Measurements from ENCODE around the gene CENPM. TPM values are rescaled to one million over a fixed set of nuclear protein-coding genes. Genes with fewer than 3 reads are reported as not detected.

The CENPM gene
- polyA plus RNA-seq, 1 of the 3 experiments (the other 2 are of a cell fraction): 15.6 TPM

DNA sequence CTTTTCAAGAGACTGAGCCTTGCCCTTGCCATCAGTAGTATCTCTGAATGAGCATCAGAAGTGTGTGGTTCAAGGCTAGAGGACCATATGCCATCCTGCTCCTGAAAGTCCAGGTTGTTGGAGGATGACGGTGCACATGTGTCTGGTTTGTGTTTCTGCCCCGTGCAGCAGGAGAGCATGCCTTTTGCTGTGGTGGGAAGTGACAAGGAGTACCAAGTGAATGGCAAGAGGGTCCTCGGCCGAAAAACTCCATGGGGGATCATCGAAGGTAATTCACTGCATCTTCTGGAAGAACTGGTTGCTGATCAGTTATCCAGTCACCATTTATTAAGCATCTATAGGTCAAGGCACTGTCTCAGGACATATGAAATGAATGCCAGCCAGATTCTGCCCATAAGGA lies 45.5 kb upstream of the CENPM start:
- H3K4me2 ChIP-seq: no peak overlapping the region
- DNase-seq: no peak
- H3K27me3 ChIP-seq (ENCODE audit: insufficient read depth): no peaks in the 10 kb centered on the region
- H3K4me3 ChIP-seq (ENCODE audit: low read depth in 2 of 2, low read length in 1 of 2): no peak overlapping the region
- no CpG with 5 or more reads among the region's 5 CpGs for WGBS (ENCODE audit: low lambda C conversion rate)
- H3K36me3 ChIP-seq (replicated peaks in 1 of 2; ENCODE audit: control insufficient read depth in 1 of 2, insufficient read depth in 2 of 2, low read length in 1 of 2): no peaks in the 10 kb centered on the region
- TF ChIP-seq, protein P1, sequence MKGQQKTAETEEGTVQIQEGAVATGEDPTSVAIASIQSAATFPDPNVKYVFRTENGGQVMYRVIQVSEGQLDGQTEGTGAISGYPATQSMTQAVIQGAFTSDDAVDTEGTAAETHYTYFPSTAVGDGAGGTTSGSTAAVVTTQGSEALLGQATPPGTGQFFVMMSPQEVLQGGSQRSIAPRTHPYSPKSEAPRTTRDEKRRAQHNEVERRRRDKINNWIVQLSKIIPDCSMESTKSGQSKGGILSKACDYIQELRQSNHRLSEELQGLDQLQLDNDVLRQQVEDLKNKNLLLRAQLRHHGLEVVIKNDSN (IDR thresholded peaks at IDR 0.05; ENCODE audit: borderline replicate concordance, low read depth): no peak
- TF ChIP-seq, protein P2, sequence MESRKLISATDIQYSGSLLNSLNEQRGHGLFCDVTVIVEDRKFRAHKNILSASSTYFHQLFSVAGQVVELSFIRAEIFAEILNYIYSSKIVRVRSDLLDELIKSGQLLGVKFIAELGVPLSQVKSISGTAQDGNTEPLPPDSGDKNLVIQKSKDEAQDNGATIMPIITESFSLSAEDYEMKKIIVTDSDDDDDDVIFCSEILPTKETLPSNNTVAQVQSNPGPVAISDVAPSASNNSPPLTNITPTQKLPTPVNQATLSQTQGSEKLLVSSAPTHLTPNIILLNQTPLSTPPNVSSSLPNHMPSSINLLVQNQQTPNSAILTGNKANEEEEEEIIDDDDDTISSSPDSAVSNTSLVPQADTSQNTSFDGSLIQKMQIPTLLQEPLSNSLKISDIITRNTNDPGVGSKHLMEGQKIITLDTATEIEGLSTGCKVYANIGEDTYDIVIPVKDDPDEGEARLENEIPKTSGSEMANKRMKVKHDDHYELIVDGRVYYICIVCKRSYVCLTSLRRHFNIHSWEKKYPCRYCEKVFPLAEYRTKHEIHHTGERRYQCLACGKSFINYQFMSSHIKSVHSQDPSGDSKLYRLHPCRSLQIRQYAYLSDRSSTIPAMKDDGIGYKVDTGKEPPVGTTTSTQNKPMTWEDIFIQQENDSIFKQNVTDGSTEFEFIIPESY (IDR thresholded peaks at IDR 0.05; ENCODE audit: borderline replicate concordance, low read depth): no peak
- TF ChIP-seq RCOR1 (IDR thresholded peaks at IDR 0.05; ENCODE audit: low read length): no peak
- no peak for TF ChIP-seq NFIC (IDR thresholded peaks at IDR 0.05; ENCODE audit: borderline replicate concordance)
- TF ChIP-seq MEF2A (IDR thresholded peaks at IDR 0.05; ENCODE audit: borderline replicate concordance, low read depth): no peak
- no peak for TF ChIP-seq YY1 (IDR thresholded peaks at IDR 0.05; ENCODE audit: low read depth)
- TF ChIP-seq FOXJ3 (CRISPR knock-in tag; IDR thresholded peaks at IDR 0.05): no peak
- TF ChIP-seq, protein P3, sequence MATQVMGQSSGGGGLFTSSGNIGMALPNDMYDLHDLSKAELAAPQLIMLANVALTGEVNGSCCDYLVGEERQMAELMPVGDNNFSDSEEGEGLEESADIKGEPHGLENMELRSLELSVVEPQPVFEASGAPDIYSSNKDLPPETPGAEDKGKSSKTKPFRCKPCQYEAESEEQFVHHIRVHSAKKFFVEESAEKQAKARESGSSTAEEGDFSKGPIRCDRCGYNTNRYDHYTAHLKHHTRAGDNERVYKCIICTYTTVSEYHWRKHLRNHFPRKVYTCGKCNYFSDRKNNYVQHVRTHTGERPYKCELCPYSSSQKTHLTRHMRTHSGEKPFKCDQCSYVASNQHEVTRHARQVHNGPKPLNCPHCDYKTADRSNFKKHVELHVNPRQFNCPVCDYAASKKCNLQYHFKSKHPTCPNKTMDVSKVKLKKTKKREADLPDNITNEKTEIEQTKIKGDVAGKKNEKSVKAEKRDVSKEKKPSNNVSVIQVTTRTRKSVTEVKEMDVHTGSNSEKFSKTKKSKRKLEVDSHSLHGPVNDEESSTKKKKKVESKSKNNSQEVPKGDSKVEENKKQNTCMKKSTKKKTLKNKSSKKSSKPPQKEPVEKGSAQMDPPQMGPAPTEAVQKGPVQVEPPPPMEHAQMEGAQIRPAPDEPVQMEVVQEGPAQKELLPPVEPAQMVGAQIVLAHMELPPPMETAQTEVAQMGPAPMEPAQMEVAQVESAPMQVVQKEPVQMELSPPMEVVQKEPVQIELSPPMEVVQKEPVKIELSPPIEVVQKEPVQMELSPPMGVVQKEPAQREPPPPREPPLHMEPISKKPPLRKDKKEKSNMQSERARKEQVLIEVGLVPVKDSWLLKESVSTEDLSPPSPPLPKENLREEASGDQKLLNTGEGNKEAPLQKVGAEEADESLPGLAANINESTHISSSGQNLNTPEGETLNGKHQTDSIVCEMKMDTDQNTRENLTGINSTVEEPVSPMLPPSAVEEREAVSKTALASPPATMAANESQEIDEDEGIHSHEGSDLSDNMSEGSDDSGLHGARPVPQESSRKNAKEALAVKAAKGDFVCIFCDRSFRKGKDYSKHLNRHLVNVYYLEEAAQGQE (IDR thresholded peaks at IDR 0.05; ENCODE audit: low read depth, low read length): no peak
- no peak for TF ChIP-seq GABPA (IDR thresholded peaks at IDR 0.05; ENCODE audit: low read depth)
- no peak for TF ChIP-seq MXI1 (IDR thresholded peaks at IDR 0.05; ENCODE audit: low read depth, low read length)
- TF ChIP-seq EZH2phosphoT487 (IDR thresholded peaks at IDR 0.05; ENCODE audit: borderline replicate concordance, low read depth): no peak
- TF ChIP-seq, protein P4, sequence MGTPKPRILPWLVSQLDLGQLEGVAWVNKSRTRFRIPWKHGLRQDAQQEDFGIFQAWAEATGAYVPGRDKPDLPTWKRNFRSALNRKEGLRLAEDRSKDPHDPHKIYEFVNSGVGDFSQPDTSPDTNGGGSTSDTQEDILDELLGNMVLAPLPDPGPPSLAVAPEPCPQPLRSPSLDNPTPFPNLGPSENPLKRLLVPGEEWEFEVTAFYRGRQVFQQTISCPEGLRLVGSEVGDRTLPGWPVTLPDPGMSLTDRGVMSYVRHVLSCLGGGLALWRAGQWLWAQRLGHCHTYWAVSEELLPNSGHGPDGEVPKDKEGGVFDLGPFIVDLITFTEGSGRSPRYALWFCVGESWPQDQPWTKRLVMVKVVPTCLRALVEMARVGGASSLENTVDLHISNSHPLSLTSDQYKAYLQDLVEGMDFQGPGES (IDR thresholded peaks at IDR 0.05; ENCODE audit: low read depth, low read length): no peak
- TF ChIP-seq, protein P5, sequence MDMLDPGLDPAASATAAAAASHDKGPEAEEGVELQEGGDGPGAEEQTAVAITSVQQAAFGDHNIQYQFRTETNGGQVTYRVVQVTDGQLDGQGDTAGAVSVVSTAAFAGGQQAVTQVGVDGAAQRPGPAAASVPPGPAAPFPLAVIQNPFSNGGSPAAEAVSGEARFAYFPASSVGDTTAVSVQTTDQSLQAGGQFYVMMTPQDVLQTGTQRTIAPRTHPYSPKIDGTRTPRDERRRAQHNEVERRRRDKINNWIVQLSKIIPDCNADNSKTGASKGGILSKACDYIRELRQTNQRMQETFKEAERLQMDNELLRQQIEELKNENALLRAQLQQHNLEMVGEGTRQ (IDR thresholded peaks at IDR 0.05; ENCODE audit: borderline replicate concordance, low read depth, low read length): no peak
- no peak for TF ChIP-seq SMC3 (IDR thresholded peaks at IDR 0.05; ENCODE audit: low read depth, low read length)
- no peak for TF ChIP-seq POLR2AphosphoS5 (IDR thresholded peaks at IDR 0.05; ENCODE audit: low read depth, low read length)
- TF ChIP-seq EP300 (IDR thresholded peaks at IDR 0.05; ENCODE audit: borderline replicate concordance in 1 of 2, low read depth in 1 of 2, low read length in 1 of 2): no peak
- TF ChIP-seq RFX5 (IDR thresholded peaks at IDR 0.05; ENCODE audit: low read length): no peak
- TF ChIP-seq SIN3A (IDR thresholded peaks at IDR 0.05; ENCODE audit: borderline replicate concordance, low read depth, low read length): no peak
- TF ChIP-seq TEAD4 (IDR thresholded peaks at IDR 0.05; ENCODE audit: borderline replicate concordance, insufficient read depth): no peak
- no peaks in the 10 kb centered on the region for H3K79me2 ChIP-seq (ENCODE audit: insufficient read depth)
- no peaks in the 10 kb centered on the region for H3K9me3 ChIP-seq
- no peaks in the 10 kb centered on the region for H3K9me2 ChIP-seq
- H4K20me1 ChIP-seq (ENCODE audit: insufficient read depth): no peaks in the 10 kb centered on the region
- no peak overlapping the region for H2AFZ ChIP-seq (ENCODE audit: low read depth)
- no peak overlapping the region for H3K9ac ChIP-seq
- ChIA-PET CTCF (no interaction called here), POLR2A (no interaction called here)
- H3K4me1 ChIP-seq (ENCODE audit: control insufficient read depth in 1 of 2, insufficient read depth in 2 of 2, low read depth in 1 of 2, low read length in 1 of 2): no peaks in the 10 kb centered on the region
- H3K27ac ChIP-seq (ENCODE audit: low read depth in 2 of 2, low read length in 1 of 2): no peak overlapping the region
- no peaks in the 10 kb centered on the region for H3F3A ChIP-seq (replicated peaks; ENCODE audit: insufficient read depth)
